ENCODE results near the gene MARCHF4.

MARCHF4 gene

GRCh38 chr2:216371721-216372702 lies at the start of gene MARCHF4:
Gene MARCHF4, minus strand, starts transcription at chr2:216372483. Its CDS starts 2,223 bp downstream, at chr2:216370260.
- DNase-seq: peak; percentile 69

- no peak for DNase-seq
Observed at GRCh38 chr2:216420367-216421101, 48.3 kb upstream of the MARCHF4 start.

GRCh38 chr2:216418981-216419380 lies 46.7 kb upstream of the MARCHF4 start:
- no peak for DNase-seq

- DNase-seq: no peak
Observed at GRCh38 chr2:216416571-216417307, 44.5 kb upstream of the MARCHF4 start.

GRCh38 chr2:216415541-216415940 lies 43.3 kb upstream of the MARCHF4 start:
- no peak for DNase-seq

GRCh38 chr2:216414772-216415319 lies 42.6 kb upstream of the MARCHF4 start:
- no peak for DNase-seq

GRCh38 chr2:216413882-216414281 lies 41.6 kb upstream of the MARCHF4 start:
- DNase-seq: no peak

- DNase-seq: peak; percentile 99
Observed at GRCh38 chr2:216412022-216412999, 40.0 kb upstream of the MARCHF4 start, which contains the start of gene SMARCAL1. Gene SMARCAL1, plus strand, starts transcription at chr2:216412484. Its CDS starts 2,221 bp downstream, at chr2:216414705.

- no peak for DNase-seq
Observed at GRCh38 chr2:216410550-216410949, 38.3 kb upstream of the MARCHF4 start.

GRCh38 chr2:216408426-216409290 lies 36.4 kb upstream of the MARCHF4 start:
- DNase-seq: no peak

GRCh38 chr2:216406826-216407225 lies 34.5 kb upstream of the MARCHF4 start:
- DNase-seq: no peak

GRCh38 chr2:216405588-216405987 lies 33.3 kb upstream of the MARCHF4 start:
- DNase-seq: no peak

GRCh38 chr2:216404010-216404618 lies 31.8 kb upstream of the MARCHF4 start:
- DNase-seq: peak; percentile 23

GRCh38 chr2:216402751-216403150 lies 30.5 kb upstream of the MARCHF4 start:
- no peak for DNase-seq

- no peak for DNase-seq
Observed at GRCh38 chr2:216399621-216400020, 27.3 kb upstream of the MARCHF4 start.

- no peak for DNase-seq
Observed at GRCh38 chr2:216394881-216395280, 22.6 kb upstream of the MARCHF4 start.

- no peak for DNase-seq
Observed at GRCh38 chr2:216392945-216393840, 20.9 kb upstream of the MARCHF4 start.

GRCh38 chr2:216392018-216392562 lies 19.8 kb upstream of the MARCHF4 start:
- no peak for DNase-seq

Data from midbrain (tissue), 1 donor.